ENCODE results near the gene IBTK.

IBTK gene

GRCh38 chr6:82183642-82184282 lies 63.8 kb downstream of the IBTK start:
- peaks cover 39% of the 10 kb centered on the region; the same call in 1 of the 2 replicates for H3K36me3 ChIP-seq (ENCODE audit: insufficient read depth, low read length)
- H3K79me2 ChIP-seq (ENCODE audit: insufficient read depth, low read length), result no peaks in the 10 kb centered on the region
- no peaks in the 10 kb centered on the region for H3K9me3 ChIP-seq (ENCODE audit: insufficient read depth, low read depth, low read length)
- H3K27me3 ChIP-seq (ENCODE audit: insufficient read depth, low read length, poor library complexity, severe bottlenecking), result no peaks in the 10 kb centered on the region
- H4K20me1 ChIP-seq (ENCODE audit: insufficient read depth, low read length, poor library complexity, severe bottlenecking), result no peaks in the 10 kb centered on the region
- H3K4me3 ChIP-seq (ENCODE audit: low read length, poor library complexity, severe bottlenecking), result no peak overlapping the region
- H3K9me2 ChIP-seq (replicated peaks; ENCODE audit: low read depth, low read length), result no peaks in the 10 kb centered on the region
- H3F3A ChIP-seq (ENCODE audit: low read depth), result no peaks in the 10 kb centered on the region
- H3K9ac ChIP-seq (ENCODE audit: low read depth, low read length, poor library complexity, severe bottlenecking), result no peak overlapping the region
- TF ChIP-seq EZH2phosphoT487 (IDR thresholded peaks at IDR 0.05; ENCODE audit: borderline replicate concordance), result no peak
- TF ChIP-seq, protein P1, sequence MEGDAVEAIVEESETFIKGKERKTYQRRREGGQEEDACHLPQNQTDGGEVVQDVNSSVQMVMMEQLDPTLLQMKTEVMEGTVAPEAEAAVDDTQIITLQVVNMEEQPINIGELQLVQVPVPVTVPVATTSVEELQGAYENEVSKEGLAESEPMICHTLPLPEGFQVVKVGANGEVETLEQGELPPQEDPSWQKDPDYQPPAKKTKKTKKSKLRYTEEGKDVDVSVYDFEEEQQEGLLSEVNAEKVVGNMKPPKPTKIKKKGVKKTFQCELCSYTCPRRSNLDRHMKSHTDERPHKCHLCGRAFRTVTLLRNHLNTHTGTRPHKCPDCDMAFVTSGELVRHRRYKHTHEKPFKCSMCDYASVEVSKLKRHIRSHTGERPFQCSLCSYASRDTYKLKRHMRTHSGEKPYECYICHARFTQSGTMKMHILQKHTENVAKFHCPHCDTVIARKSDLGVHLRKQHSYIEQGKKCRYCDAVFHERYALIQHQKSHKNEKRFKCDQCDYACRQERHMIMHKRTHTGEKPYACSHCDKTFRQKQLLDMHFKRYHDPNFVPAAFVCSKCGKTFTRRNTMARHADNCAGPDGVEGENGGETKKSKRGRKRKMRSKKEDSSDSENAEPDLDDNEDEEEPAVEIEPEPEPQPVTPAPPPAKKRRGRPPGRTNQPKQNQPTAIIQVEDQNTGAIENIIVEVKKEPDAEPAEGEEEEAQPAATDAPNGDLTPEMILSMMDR (conservative IDR thresholded peaks at IDR 0.05; ENCODE audit: low read length), result no peak
- no peak overlapping the region for H3K4me2 ChIP-seq (ENCODE audit: low read depth, low read length, poor library complexity, severe bottlenecking)
- H3K4me1 ChIP-seq (ENCODE audit: insufficient read depth, low read length, poor library complexity, severe bottlenecking), result no peaks in the 10 kb centered on the region
- no peak overlapping the region for H2AFZ ChIP-seq (ENCODE audit: low read length)

DNA sequence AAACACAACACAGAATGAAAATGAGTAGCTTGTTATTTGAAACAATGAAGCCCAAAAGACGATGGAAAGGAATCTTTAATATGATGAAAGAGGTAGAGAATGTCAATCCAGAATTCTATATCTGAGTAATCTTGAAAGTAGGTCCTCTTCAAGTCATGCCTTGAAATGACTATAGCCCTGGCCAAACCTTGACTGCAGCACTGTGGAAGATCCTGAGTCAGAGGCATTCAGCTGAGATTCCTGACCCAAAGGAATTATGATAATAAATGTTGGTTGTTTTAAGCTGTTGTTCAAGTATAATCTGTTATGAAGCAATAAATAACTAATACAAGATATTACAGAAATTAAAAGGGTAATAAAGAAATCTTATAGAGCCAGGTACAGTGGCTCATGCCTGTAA lies 64.8 kb downstream of the IBTK start:
- Histone ChIP-seq H3K27me3 (ENCODE audit: insufficient read depth, low read length, poor library complexity, severe bottlenecking) (no peaks in the 10 kb centered on the region), H3K9ac (ENCODE audit: low read depth, low read length, poor library complexity, severe bottlenecking) (no peak overlapping the region), H4K20me1 (ENCODE audit: insufficient read depth, low read length, poor library complexity, severe bottlenecking) (no peaks in the 10 kb centered on the region), H3K36me3 (ENCODE audit: insufficient read depth, low read length) (peaks cover 32% of the 10 kb centered on the region; the same call in 1 of the 2 replicates), H3K9me3 (ENCODE audit: insufficient read depth, low read depth, low read length) (no peaks in the 10 kb centered on the region), H2AFZ (ENCODE audit: low read length) (no peak overlapping the region), H3K9me2 (replicated peaks; ENCODE audit: low read depth, low read length) (no peaks in the 10 kb centered on the region), H3K4me1 (ENCODE audit: insufficient read depth, low read length, poor library complexity, severe bottlenecking) (no peaks in the 10 kb centered on the region), H3K79me2 (ENCODE audit: insufficient read depth, low read length) (no peaks in the 10 kb centered on the region), H3K4me3 (ENCODE audit: low read length, poor library complexity, severe bottlenecking) (no peak overlapping the region), H3K4me2 (ENCODE audit: low read depth, low read length, poor library complexity, severe bottlenecking) (no peak overlapping the region), H3F3A (ENCODE audit: low read depth) (no peaks in the 10 kb centered on the region)
- no peak for TF ChIP-seq EZH2phosphoT487 (IDR thresholded peaks at IDR 0.05; ENCODE audit: borderline replicate concordance)
- TF ChIP-seq, protein P1 (conservative IDR thresholded peaks at IDR 0.05; ENCODE audit: low read length), result no peak

GRCh38 chr6:82179415-82179814 lies 68.1 kb downstream of the IBTK start:
- TF ChIP-seq, protein P1 (conservative IDR thresholded peaks at IDR 0.05; ENCODE audit: low read length), result no peak
- TF ChIP-seq EZH2phosphoT487 (IDR thresholded peaks at IDR 0.05; ENCODE audit: borderline replicate concordance), result no peak
- Histone ChIP-seq H3K9ac (ENCODE audit: low read depth, low read length, poor library complexity, severe bottlenecking) (no peak overlapping the region), H3K4me2 (ENCODE audit: low read depth, low read length, poor library complexity, severe bottlenecking) (no peak overlapping the region), H3K27me3 (ENCODE audit: insufficient read depth, low read length, poor library complexity, severe bottlenecking) (no peaks in the 10 kb centered on the region), H3K4me1 (ENCODE audit: insufficient read depth, low read length, poor library complexity, severe bottlenecking) (no peaks in the 10 kb centered on the region), H3F3A (ENCODE audit: low read depth) (no peaks in the 10 kb centered on the region), H3K9me2 (replicated peaks; ENCODE audit: low read depth, low read length) (no peaks in the 10 kb centered on the region), H3K4me3 (ENCODE audit: low read length, poor library complexity, severe bottlenecking) (no peak overlapping the region), H2AFZ (ENCODE audit: low read length) (no peak overlapping the region), H3K36me3 (ENCODE audit: insufficient read depth, low read length) (peaks cover 30% of the 10 kb centered on the region; the same call in 1 of the 2 replicates), H3K79me2 (ENCODE audit: insufficient read depth, low read length) (no peaks in the 10 kb centered on the region), H3K9me3 (ENCODE audit: insufficient read depth, low read depth, low read length) (no peaks in the 10 kb centered on the region), H4K20me1 (ENCODE audit: insufficient read depth, low read length, poor library complexity, severe bottlenecking) (no peaks in the 10 kb centered on the region)

All from Loucy (cell line).